HepG2 (cell line): ENCODE data around the gene IER2. TPM values are rescaled to one million over a fixed set of nuclear protein-coding genes. Genes with fewer than 3 reads are reported as not detected.

ENCODE experiments used
- ARHGAP35 ChIP-seq: sonication (generic); formaldehyde crosslinking; IDR thresholded peaks from 2 replicates; pipeline ENCODE4 v1.9.0; 2022; ENCODE audit warnings: mild to moderate bottlenecking, inconsistent platforms, moderate library complexity, missing genetic modification reagents, borderline replicate concordance
- ATF1 ChIP-seq: IDR thresholded peaks from 2 replicates; pipeline ENCODE4 v1.6.1; 2016; ENCODE audit warnings: mild to moderate bottlenecking, control low read depth
- PCBP2 ChIP-seq: fragments of 200-400 bp; formaldehyde crosslinking; optimal IDR thresholded peaks from 2 replicates; pipeline ENCODE3; 2018; ENCODE audit warnings: low read length, low read depth; ENCODE audit not compliant: poor library complexity, severe bottlenecking
- PREB ChIP-seq: sonication (generic); formaldehyde crosslinking; IDR thresholded peaks from 2 replicates; pipeline ENCODE4 v1.4.0; 2020; ENCODE audit warnings: missing genetic modification reagents
- SAFB2 ChIP-seq: sonication (generic); formaldehyde crosslinking; IDR thresholded peaks from 2 replicates; pipeline ENCODE4 v1.5.1; 2020; ENCODE audit warnings: missing genetic modification reagents, low read depth, mild to moderate bottlenecking, borderline replicate concordance
- SCMH1 ChIP-seq: sonication (generic); formaldehyde crosslinking; IDR thresholded peaks from 2 replicates; pipeline ENCODE4 v1.9.0; 2021; ENCODE audit warnings: missing genetic modification reagents, mild to moderate bottlenecking, borderline replicate concordance
- TCF7 ChIP-seq: sonication (generic); IDR thresholded peaks from 2 replicates; pipeline ENCODE4 v1.6.1; 2016; ENCODE audit warnings: antibody characterized with exemption, low read depth
- U2AF2 ChIP-seq: fragments of 200-400 bp; formaldehyde crosslinking; IDR thresholded peaks from 2 replicates; pipeline ENCODE4 v1.6.1; 2017; ENCODE audit warnings: low read depth, mild to moderate bottlenecking, low read length
- ZNF382 ChIP-seq: sonication (generic); formaldehyde crosslinking; IDR thresholded peaks from 2 replicates; pipeline ENCODE4 v1.5.0; 2020; ENCODE audit warnings: missing genetic modification reagents, mild to moderate bottlenecking, borderline replicate concordance
- ZNF552 ChIP-seq: sonication (generic); formaldehyde crosslinking; IDR thresholded peaks from 2 replicates; pipeline ENCODE4 v1.9.0; 2022; ENCODE audit warnings: missing genetic modification reagents, mild to moderate bottlenecking, borderline replicate concordance
- ZNF558 ChIP-seq: sonication (generic); formaldehyde crosslinking; IDR thresholded peaks from 2 replicates; pipeline ENCODE4 v1.9.0; 2022; ENCODE audit warnings: mild to moderate bottlenecking, missing genetic modification reagents, borderline replicate concordance
- ZNF574 ChIP-seq: sonication (generic); formaldehyde crosslinking; IDR thresholded peaks from 2 replicates; pipeline ENCODE4 v1.4.0; 2020; ENCODE audit warnings: missing genetic modification reagents
- ZNF678 ChIP-seq: sonication (generic); formaldehyde crosslinking; IDR thresholded peaks from 2 replicates; pipeline ENCODE4 v1.4.0; 2020; ENCODE audit warnings: mild to moderate bottlenecking, missing genetic modification reagents
- polyA plus RNA-seq, 8 experiments: library from polyadenylated mRNA; depleted of rRNA in 3 of 8; stranded (reverse) in 7 of 8; unstranded in 1 of 8; fragments of >200 nt; fragmentation: Illumina TruSeq in 4 of 8; extraction: Trizol in 4 of 8; gene quantifications; 2 replicates each; pipeline versions ENCODE4 v1.2.1 to v1.2.3, GENCODE V29; 2011 to 2016; ENCODE audit warnings: low read depth in 4 of 8, missing spikeins in 1 of 8, mixed read lengths in 1 of 8; ENCODE audit not compliant: insufficient read depth in 1 of 8
- total RNA-seq, 5 experiments: library from RNA; depleted of rRNA; stranded (reverse); fragments of >200 nt; fragmentation: Illumina TruSeq; extraction: Trizol; gene quantifications; 2 replicates each; pipeline ENCODE4 v1.2.3, GENCODE V29; 2016; ENCODE audit warnings: low read depth in 1 of 5
- TF ChIP-seq, protein P1 (sequence below), 2 experiments: sonication (generic) in 1 of 2; formaldehyde crosslinking in 1 of 2; IDR thresholded peaks; 2 replicates each; pipeline versions ENCODE4 v1.6.1 to v1.9.0; 2014 to 2022; ENCODE audit warnings: antibody characterized with exemption in 1 of 2, borderline replicate concordance in 1 of 2, inconsistent platforms in 1 of 2, low read depth in 1 of 2, missing genetic modification reagents in 1 of 2
- TF ChIP-seq, protein P2 (sequence below): sonication (generic); formaldehyde crosslinking; IDR thresholded peaks from 2 replicates; pipeline ENCODE4 v1.8.1; 2023; ENCODE audit warnings: missing genetic modification reagents, inconsistent platforms, borderline replicate concordance
- TF ChIP-seq, protein P3 (sequence below): IDR thresholded peaks from 2 replicates; pipeline ENCODE4 v1.6.1; 2016; ENCODE audit warnings: mild to moderate bottlenecking, missing biosample characterization, missing genetic modification reagents

IER2 gene
- total and polyA plus RNA-seq, 2 of the 13 experiments (the other 11 are each of a cell fraction or from before 2014, with no cell fraction given): 10.1 to 14.3 TPM

DNA sequence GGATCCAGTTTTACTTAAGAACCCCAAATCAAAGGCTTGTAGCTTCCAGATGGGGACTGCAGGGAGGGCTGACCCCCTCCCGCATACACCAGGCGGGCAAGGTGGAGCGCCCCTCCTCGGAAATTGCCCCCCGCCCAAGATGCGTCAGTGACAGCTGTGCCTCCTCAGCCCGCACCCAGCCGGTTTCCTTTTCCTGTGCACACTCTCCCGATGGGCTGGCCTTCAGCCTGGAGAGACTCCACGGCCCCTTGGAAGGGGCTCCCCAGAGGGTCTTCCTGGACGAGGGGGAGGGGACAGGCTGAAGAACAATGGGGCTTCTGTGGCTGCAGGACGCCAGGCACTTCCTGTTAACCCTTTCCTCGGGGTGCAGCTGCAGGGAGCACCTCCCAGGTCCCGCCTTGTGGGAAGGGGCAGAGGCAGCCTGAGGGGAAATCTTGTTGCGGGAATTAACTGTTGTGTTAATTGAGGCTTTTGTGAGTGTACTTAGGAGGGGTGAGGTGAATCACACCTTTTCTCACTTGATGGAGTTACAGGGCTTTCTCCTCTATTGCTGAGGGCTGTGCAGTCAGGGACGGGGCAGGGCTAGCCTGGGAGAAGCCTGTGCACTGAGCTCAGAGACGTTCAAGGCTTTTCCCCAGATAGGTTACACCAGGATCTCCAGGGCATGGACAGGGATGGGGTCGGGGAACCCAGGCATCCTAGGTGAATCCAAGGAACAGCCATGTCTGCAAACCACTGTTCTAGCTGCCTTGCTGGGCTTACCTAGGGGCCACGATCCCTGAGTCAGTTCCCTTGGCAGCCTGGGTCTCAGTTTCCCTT is 14.3 kb downstream of the IER2 start (continued):
- no peak for TF ChIP-seq U2AF2
- no peak; the same call in 1 of the 2 replicates for TF ChIP-seq ARHGAP35
- no peak for TF ChIP-seq ZNF552 (CRISPR knock-in tag)
- no peak for TF ChIP-seq SCMH1 (CRISPR knock-in tag)
- TF ChIP-seq ATF1 (CRISPR knock-in tag): 0 out of 2 replicates have a peak, but pooled peaks have one; percentile 39
- TF ChIP-seq ZNF678 (CRISPR knock-in tag): no peak
- TF ChIP-seq ZNF382 (CRISPR knock-in tag): no peak
- TF ChIP-seq SAFB2 (CRISPR knock-in tag): no peak
- no peak for TF ChIP-seq TCF7
- TF ChIP-seq, protein P1, sequence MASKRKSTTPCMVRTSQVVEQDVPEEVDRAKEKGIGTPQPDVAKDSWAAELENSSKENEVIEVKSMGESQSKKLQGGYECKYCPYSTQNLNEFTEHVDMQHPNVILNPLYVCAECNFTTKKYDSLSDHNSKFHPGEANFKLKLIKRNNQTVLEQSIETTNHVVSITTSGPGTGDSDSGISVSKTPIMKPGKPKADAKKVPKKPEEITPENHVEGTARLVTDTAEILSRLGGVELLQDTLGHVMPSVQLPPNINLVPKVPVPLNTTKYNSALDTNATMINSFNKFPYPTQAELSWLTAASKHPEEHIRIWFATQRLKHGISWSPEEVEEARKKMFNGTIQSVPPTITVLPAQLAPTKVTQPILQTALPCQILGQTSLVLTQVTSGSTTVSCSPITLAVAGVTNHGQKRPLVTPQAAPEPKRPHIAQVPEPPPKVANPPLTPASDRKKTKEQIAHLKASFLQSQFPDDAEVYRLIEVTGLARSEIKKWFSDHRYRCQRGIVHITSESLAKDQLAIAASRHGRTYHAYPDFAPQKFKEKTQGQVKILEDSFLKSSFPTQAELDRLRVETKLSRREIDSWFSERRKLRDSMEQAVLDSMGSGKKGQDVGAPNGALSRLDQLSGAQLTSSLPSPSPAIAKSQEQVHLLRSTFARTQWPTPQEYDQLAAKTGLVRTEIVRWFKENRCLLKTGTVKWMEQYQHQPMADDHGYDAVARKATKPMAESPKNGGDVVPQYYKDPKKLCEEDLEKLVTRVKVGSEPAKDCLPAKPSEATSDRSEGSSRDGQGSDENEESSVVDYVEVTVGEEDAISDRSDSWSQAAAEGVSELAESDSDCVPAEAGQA (IDR thresholded peaks at IDR 0.05; ENCODE audit: low read depth): peak; percentile 65; the same call in 1 of the 2 replicates
- TF ChIP-seq, protein P1 (CRISPR knock-in tag; IDR thresholded peaks at IDR 0.05; ENCODE audit: borderline replicate concordance): no peak
- no peak for TF ChIP-seq PREB (CRISPR knock-in tag)
- TF ChIP-seq, protein P2, sequence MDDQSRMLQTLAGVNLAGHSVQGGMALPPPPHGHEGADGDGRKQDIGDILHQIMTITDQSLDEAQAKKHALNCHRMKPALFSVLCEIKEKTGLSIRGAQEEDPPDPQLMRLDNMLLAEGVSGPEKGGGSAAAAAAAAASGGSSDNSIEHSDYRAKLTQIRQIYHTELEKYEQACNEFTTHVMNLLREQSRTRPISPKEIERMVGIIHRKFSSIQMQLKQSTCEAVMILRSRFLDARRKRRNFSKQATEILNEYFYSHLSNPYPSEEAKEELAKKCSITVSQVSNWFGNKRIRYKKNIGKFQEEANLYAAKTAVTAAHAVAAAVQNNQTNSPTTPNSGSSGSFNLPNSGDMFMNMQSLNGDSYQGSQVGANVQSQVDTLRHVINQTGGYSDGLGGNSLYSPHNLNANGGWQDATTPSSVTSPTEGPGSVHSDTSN (CRISPR knock-in tag): no peak
- TF ChIP-seq ZNF574: peak; percentile 90
- TF ChIP-seq, protein P3, sequence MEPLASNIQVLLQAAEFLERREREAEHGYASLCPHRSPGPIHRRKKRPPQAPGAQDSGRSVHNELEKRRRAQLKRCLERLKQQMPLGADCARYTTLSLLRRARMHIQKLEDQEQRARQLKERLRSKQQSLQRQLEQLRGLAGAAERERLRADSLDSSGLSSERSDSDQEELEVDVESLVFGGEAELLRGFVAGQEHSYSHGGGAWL (CRISPR knock-in tag): no peak
- TF ChIP-seq PCBP2: no peak
- no peak for TF ChIP-seq ZNF558 (CRISPR knock-in tag)
